A204.1 (cell line): ENCODE data around the gene KRT84.
"Not testable (repeated sequence)": the region's sequence is repeated elsewhere in the genome, so short reads cannot be mapped to it uniquely, and the experiment has no call there.

Experiments
- FAIRE-seq: peaks from 2 replicates; lab custom pipeline; 2012; peaks lifted over from hg19 to GRCh38; lab: Jason Lieb, UNC

Gene KRT84

GRCh38 chr12:52411815-52412214, 26.4 kb upstream of the KRT84 start:
- no peak for FAIRE-seq

- FAIRE-seq = not testable (repeated sequence)
These were observed 25.3 kb upstream of the KRT84 start for GRCh38 chr12:52410589-52411248.

GRCh38 chr12:52407918-52408317, 22.5 kb upstream of the KRT84 start:
- FAIRE-seq = no peak

GRCh38 chr12:52405922-52406385, 20.5 kb upstream of the KRT84 start, which contains the start of gene KRT82:
Gene KRT82, minus strand, starts transcription at chr12:52406335. Its CDS starts 58 bp downstream, at chr12:52406277.
- FAIRE-seq = no peak

GRCh38 chr12:52404951-52405350, 19.5 kb upstream of the KRT84 start:
- FAIRE-seq = no peak

GRCh38 chr12:52403561-52403960, 18.1 kb upstream of the KRT84 start:
- FAIRE-seq = no peak

- FAIRE-seq = no peak
These were observed 17.6 kb upstream of the KRT84 start for GRCh38 chr12:52402873-52403540.

GRCh38 chr12:52402377-52402776, 16.9 kb upstream of the KRT84 start:
- FAIRE-seq = no peak

GRCh38 chr12:52401926-52402325, 16.5 kb upstream of the KRT84 start:
- FAIRE-seq = no peak

- FAIRE-seq = no peak
These were observed 16.1 kb upstream of the KRT84 start for GRCh38 chr12:52401526-52401925.

- FAIRE-seq = no peak
These were observed 15.5 kb upstream of the KRT84 start for GRCh38 chr12:52400906-52401305.

- no peak for FAIRE-seq
These were observed 14.3 kb upstream of the KRT84 start for GRCh38 chr12:52399756-52400155.

- FAIRE-seq = no peak
These were observed 12.7 kb upstream of the KRT84 start for GRCh38 chr12:52398176-52398575.

GRCh38 chr12:52396656-52397055, 11.2 kb upstream of the KRT84 start:
- no peak for FAIRE-seq

GRCh38 chr12:52395761-52396434, 10.4 kb upstream of the KRT84 start:
- FAIRE-seq = no peak

- FAIRE-seq = no peak
These were observed 9.5 kb upstream of the KRT84 start for GRCh38 chr12:52394836-52395405.

GRCh38 chr12:52392465-52393007, 7.1 kb upstream of the KRT84 start:
- FAIRE-seq = no peak

- no peak for FAIRE-seq
These were observed 6.2 kb upstream of the KRT84 start for GRCh38 chr12:52391618-52392002.

- no peak for FAIRE-seq
These were observed 5.5 kb upstream of the KRT84 start for GRCh38 chr12:52390739-52391617.

GRCh38 chr12:52389313-52390207, 4.1 kb upstream of the KRT84 start:
- FAIRE-seq = no peak

- FAIRE-seq = no peak
These were observed 2.4 kb upstream of the KRT84 start for GRCh38 chr12:52387859-52388258.
